WTC11 (cell line): Measurements from ENCODE around the gene JAZF1. TPM values are rescaled to one million over a fixed set of nuclear protein-coding genes. Genes with fewer than 3 reads are reported as not detected.

Experiments
- ATAC-seq: fragments of 200-7000 bp; cut with Tn5 transposase; 2 replicates; pipeline ENCODE4 v1.10.0; 2021; ENCODE audit warnings: mild to moderate bottlenecking, moderate library complexity
- CTCF ChIA-PET: fragments of 300-600 bp; sonication (Branson Sonifier 250); formaldehyde crosslinking; loops from one replicate; lab custom pipeline; 2021; ENCODE audit warnings: antibody characterized with exemption; lab: Charles Lee
- POLR2A ChIA-PET: fragments of 350-600 bp; sonication (Branson Sonifier 250); formaldehyde crosslinking; loops from one replicate; lab custom pipeline; 2021; ENCODE audit warnings: antibody characterized with exemption; lab: Charles Lee
- DNase-seq: peaks from one replicate; pipeline ENCODE4 v3.0.0; 2021; ENCODE audit warnings: low spot score
- H3K27ac Mint-ChIP-seq: 2 replicates; pipeline ENCODE4 v1.8.0; 2021; ENCODE audit warnings: mixed read lengths
- H3K27me3 Mint-ChIP-seq: 2 replicates; pipeline ENCODE4 v1.8.0; 2021; ENCODE audit warnings: low read depth, mild to moderate bottlenecking, moderate library complexity, mixed read lengths
- H3K36me3 Mint-ChIP-seq: 2 replicates; pipeline ENCODE4 v1.8.0; 2021; ENCODE audit warnings: mixed read lengths
- H3K4me1 Mint-ChIP-seq: 2 replicates; pipeline ENCODE4 v1.8.0; 2022; ENCODE audit warnings: mixed read lengths
- H3K4me3 Mint-ChIP-seq: 2 replicates; pipeline ENCODE4 v1.8.0; 2021; ENCODE audit warnings: mild to moderate bottlenecking, moderate library complexity, mixed read lengths
- H3K9me3 Mint-ChIP-seq: 2 replicates; pipeline ENCODE4 v1.8.0; 2021; ENCODE audit warnings: mixed read lengths
- AFF4 ChIP-seq: sonication (generic); formaldehyde crosslinking; IDR thresholded peaks from 2 replicates; pipeline ENCODE4 v1.8.1; 2023; ENCODE audit warnings: mild to moderate bottlenecking, missing genetic modification reagents, borderline replicate concordance
- CBFB ChIP-seq: sonication (generic); formaldehyde crosslinking; IDR thresholded peaks from 2 replicates; pipeline ENCODE4 v1.8.1; 2022; ENCODE audit warnings: mild to moderate bottlenecking, low read depth, missing genetic modification reagents
- CREB1 ChIP-seq: sonication (generic); formaldehyde crosslinking; IDR thresholded peaks from 2 replicates; pipeline ENCODE4 v1.8.0; 2023; ENCODE audit warnings: mild to moderate bottlenecking, missing genetic modification reagents
- E2F1 ChIP-seq: sonication (generic); formaldehyde crosslinking; IDR thresholded peaks from 2 replicates; pipeline ENCODE4 v1.8.0; 2022; ENCODE audit warnings: mild to moderate bottlenecking, missing genetic modification reagents
- ELF4 ChIP-seq: sonication (generic); formaldehyde crosslinking; IDR thresholded peaks from 2 replicates; pipeline ENCODE4 v1.8.1; 2022; ENCODE audit warnings: low read depth, mild to moderate bottlenecking, moderate library complexity, missing genetic modification reagents
- FOXJ3 ChIP-seq: sonication (generic); formaldehyde crosslinking; IDR thresholded peaks from 2 replicates; pipeline ENCODE4 v1.9.0; 2021; ENCODE audit warnings: missing genetic modification reagents, mild to moderate bottlenecking, borderline replicate concordance
- FOXP1 ChIP-seq: sonication (generic); formaldehyde crosslinking; IDR thresholded peaks from 2 replicates; pipeline ENCODE4 v1.8.0; 2022; ENCODE audit warnings: missing genetic modification reagents, mild to moderate bottlenecking, moderate library complexity, borderline replicate concordance
- GABPB1 ChIP-seq: sonication (generic); formaldehyde crosslinking; IDR thresholded peaks from 2 replicates; pipeline ENCODE4 v1.8.1; 2023; ENCODE audit warnings: mild to moderate bottlenecking, missing genetic modification reagents
- GRHL2 ChIP-seq: fragments of 250-450 bp; sonication (Bioruptor Pico); IDR thresholded peaks from 2 replicates; pipeline ENCODE4 v1.8.0; 2022; ENCODE audit warnings: mild to moderate bottlenecking, moderate library complexity; ENCODE audit not compliant: insufficient replicate concordance, severe bottlenecking
- HMGXB4 ChIP-seq: sonication (generic); formaldehyde crosslinking; IDR thresholded peaks from 2 replicates; pipeline ENCODE4 v1.8.1; 2023; ENCODE audit warnings: mild to moderate bottlenecking, moderate library complexity, missing genetic modification reagents
- JUN ChIP-seq: sonication (generic); formaldehyde crosslinking; IDR thresholded peaks from 2 replicates; pipeline ENCODE4 v1.8.0; 2023; ENCODE audit warnings: mild to moderate bottlenecking, missing genetic modification reagents
- MLX ChIP-seq: sonication (generic); formaldehyde crosslinking; IDR thresholded peaks from 2 replicates; pipeline ENCODE4 v1.8.1; 2023; ENCODE audit warnings: mild to moderate bottlenecking, missing genetic modification reagents, moderate library complexity
- NFATC4 ChIP-seq: fragments of 250-450 bp; sonication (Bioruptor Pico); IDR thresholded peaks from 2 replicates; pipeline ENCODE4 v1.9.0; 2021; ENCODE audit warnings: mild to moderate bottlenecking
- NFE2L1 ChIP-seq: sonication (generic); formaldehyde crosslinking; IDR thresholded peaks from 2 replicates; pipeline ENCODE4 v1.8.1; 2023; ENCODE audit warnings: missing genetic modification reagents
- NR1H2 ChIP-seq: sonication (generic); formaldehyde crosslinking; IDR thresholded peaks from 2 replicates; pipeline ENCODE4 v1.9.0; 2021; ENCODE audit warnings: mild to moderate bottlenecking, moderate library complexity, missing genetic modification reagents
- PRRX2 ChIP-seq: fragments of 250-450 bp; sonication (Bioruptor Pico); IDR thresholded peaks from 2 replicates; pipeline ENCODE4 v1.8.0; 2021; ENCODE audit warnings: mild to moderate bottlenecking
- SOX15 ChIP-seq: fragments of 250-450 bp; sonication (Bioruptor Pico); IDR thresholded peaks from 2 replicates; pipeline ENCODE4 v1.9.0; 2021; ENCODE audit warnings: mild to moderate bottlenecking
- TCF7 ChIP-seq: sonication (generic); formaldehyde crosslinking; IDR thresholded peaks from 2 replicates; pipeline ENCODE4 v1.8.0; 2022; ENCODE audit warnings: mild to moderate bottlenecking, low read depth, missing genetic modification reagents, moderate library complexity
- TEAD1 ChIP-seq: sonication (generic); formaldehyde crosslinking; IDR thresholded peaks from 2 replicates; pipeline ENCODE4 v1.8.0; 2022; ENCODE audit warnings: mild to moderate bottlenecking, missing genetic modification reagents
- ZNF219 ChIP-seq: sonication (generic); formaldehyde crosslinking; IDR thresholded peaks from 2 replicates; pipeline ENCODE4 v1.8.0; 2023; ENCODE audit warnings: missing genetic modification reagents, mild to moderate bottlenecking, borderline replicate concordance
- ZNF396 ChIP-seq: fragments of 250-450 bp; sonication (Bioruptor Pico); IDR thresholded peaks from 2 replicates; pipeline ENCODE4 v1.8.0; 2021; ENCODE audit warnings: mild to moderate bottlenecking, moderate library complexity, borderline replicate concordance
- ZNF416 ChIP-seq: fragments of 250-450 bp; sonication (Bioruptor Pico); IDR thresholded peaks from 2 replicates; pipeline ENCODE4 v1.9.0; 2021; ENCODE audit warnings: mild to moderate bottlenecking, inconsistent platforms
- ZNF425 ChIP-seq: fragments of 250-450 bp; sonication (Bioruptor Pico); conservative IDR thresholded peaks from 2 replicates; pipeline ENCODE4 v1.9.0; 2021; ENCODE audit warnings: mild to moderate bottlenecking
- ZSCAN18 ChIP-seq: fragments of 250-450 bp; sonication (Bioruptor Pico); IDR thresholded peaks from 2 replicates; pipeline ENCODE4 v2.1.2; 2022; ENCODE audit warnings: mild to moderate bottlenecking, moderate library complexity
- total RNA-seq: library from RNA; stranded (reverse); gene quantifications from 3 replicates; pipeline ENCODE4 v1.2.3, GENCODE V29; 2021

The JAZF1 gene
- total RNA-seq, 1 experiment from 2014 or later, result 19.0 TPM

- ChIA-PET POLR2A (no interaction called here), CTCF (interaction anchor here (1.5 kb wide), 1 partner anchor 72 kb away, joined by 3 read pairs; no protein-coding TSS in a partner anchor)
- no peak overlapping the region for H3K27ac Mint-ChIP-seq
- peaks cover 72% of the 10 kb centered on the region for H3K4me1 Mint-ChIP-seq
- H3K27me3 Mint-ChIP-seq, result no peaks in the 10 kb centered on the region
- H3K4me3 Mint-ChIP-seq, result no peak overlapping the region
- TF ChIP-seq CREB1 (CRISPR knock-in tag) (no peak), ZNF425 (CRISPR knock-in tag) (no peak), ZSCAN18 (CRISPR knock-in tag) (no peak), TCF7 (CRISPR knock-in tag) (no peak), ELF4 (no peak), ZNF396 (CRISPR knock-in tag) (no peak), ZNF416 (CRISPR knock-in tag) (no peak), PRRX2 (CRISPR knock-in tag) (no peak), MLX (no peak), TEAD1 (CRISPR knock-in tag) (no peak), HMGXB4 (CRISPR knock-in tag) (no peak), SOX15 (CRISPR knock-in tag) (no peak), CBFB (CRISPR knock-in tag) (no peak), GRHL2 (no peak), NR1H2 (CRISPR knock-in tag) (no peak), ZNF219 (no peak), GABPB1 (CRISPR knock-in tag) (no peak), JUN (no peak)
- DNase-seq, result no peak
- ATAC-seq, result no peak
- no peaks in the 10 kb centered on the region for H3K36me3 Mint-ChIP-seq
- H3K9me3 Mint-ChIP-seq, result no peaks in the 10 kb centered on the region
Observed at GRCh38 chr7:28169230-28169629, 11.4 kb downstream of the JAZF1 start.

- no peak for ATAC-seq
- no peak for DNase-seq
- Mint-ChIP-seq H3K4me1 (peaks cover 70% of the 10 kb centered on the region), H3K4me3 (no peak overlapping the region), H3K9me3 (no peaks in the 10 kb centered on the region), H3K27me3 (no peaks in the 10 kb centered on the region), H3K27ac (no peak overlapping the region; the same call in 1 of the 2 replicates), H3K36me3 (no peaks in the 10 kb centered on the region)
- ChIA-PET CTCF (interaction anchor here (1.5 kb wide), 1 partner anchor 71 kb away, joined by 3 read pairs; no protein-coding TSS in a partner anchor), POLR2A (no interaction called here)
- TF ChIP-seq AFF4, result no peak
- no peak for TF ChIP-seq FOXP1 (CRISPR knock-in tag)
- TF ChIP-seq E2F1, result no peak
- no peak for TF ChIP-seq NFATC4 (CRISPR knock-in tag)
- TF ChIP-seq FOXJ3 (CRISPR knock-in tag), result no peak
- TF ChIP-seq NFE2L1 (CRISPR knock-in tag), result no peak
Observed at GRCh38 chr7:28168393-28169158, 12.0 kb downstream of the JAZF1 start.
